GM12873 (cell line): Measurements from ENCODE around the gene BDH2.

ENCODE experiments used
- TF ChIP-seq, protein P1 (sequence below): IDR thresholded peaks from 2 replicates; pipeline ENCODE4 v1.5.1; 2012; ENCODE audit warnings: low read depth, mild to moderate bottlenecking, moderate library complexity, low read length, control low read depth; ENCODE audit not compliant: insufficient read depth; ENCODE audit errors: missing control alignments

BDH2 gene

GRCh38 chr4:103085555-103086196 lies 14.0 kb downstream of the BDH2 start:
- TF ChIP-seq, protein P1, sequence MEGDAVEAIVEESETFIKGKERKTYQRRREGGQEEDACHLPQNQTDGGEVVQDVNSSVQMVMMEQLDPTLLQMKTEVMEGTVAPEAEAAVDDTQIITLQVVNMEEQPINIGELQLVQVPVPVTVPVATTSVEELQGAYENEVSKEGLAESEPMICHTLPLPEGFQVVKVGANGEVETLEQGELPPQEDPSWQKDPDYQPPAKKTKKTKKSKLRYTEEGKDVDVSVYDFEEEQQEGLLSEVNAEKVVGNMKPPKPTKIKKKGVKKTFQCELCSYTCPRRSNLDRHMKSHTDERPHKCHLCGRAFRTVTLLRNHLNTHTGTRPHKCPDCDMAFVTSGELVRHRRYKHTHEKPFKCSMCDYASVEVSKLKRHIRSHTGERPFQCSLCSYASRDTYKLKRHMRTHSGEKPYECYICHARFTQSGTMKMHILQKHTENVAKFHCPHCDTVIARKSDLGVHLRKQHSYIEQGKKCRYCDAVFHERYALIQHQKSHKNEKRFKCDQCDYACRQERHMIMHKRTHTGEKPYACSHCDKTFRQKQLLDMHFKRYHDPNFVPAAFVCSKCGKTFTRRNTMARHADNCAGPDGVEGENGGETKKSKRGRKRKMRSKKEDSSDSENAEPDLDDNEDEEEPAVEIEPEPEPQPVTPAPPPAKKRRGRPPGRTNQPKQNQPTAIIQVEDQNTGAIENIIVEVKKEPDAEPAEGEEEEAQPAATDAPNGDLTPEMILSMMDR = no peak

- TF ChIP-seq, protein P1 = no peak
These were observed 20.0 kb downstream of the BDH2 start for GRCh38 chr4:103079621-103080020.

DNA sequence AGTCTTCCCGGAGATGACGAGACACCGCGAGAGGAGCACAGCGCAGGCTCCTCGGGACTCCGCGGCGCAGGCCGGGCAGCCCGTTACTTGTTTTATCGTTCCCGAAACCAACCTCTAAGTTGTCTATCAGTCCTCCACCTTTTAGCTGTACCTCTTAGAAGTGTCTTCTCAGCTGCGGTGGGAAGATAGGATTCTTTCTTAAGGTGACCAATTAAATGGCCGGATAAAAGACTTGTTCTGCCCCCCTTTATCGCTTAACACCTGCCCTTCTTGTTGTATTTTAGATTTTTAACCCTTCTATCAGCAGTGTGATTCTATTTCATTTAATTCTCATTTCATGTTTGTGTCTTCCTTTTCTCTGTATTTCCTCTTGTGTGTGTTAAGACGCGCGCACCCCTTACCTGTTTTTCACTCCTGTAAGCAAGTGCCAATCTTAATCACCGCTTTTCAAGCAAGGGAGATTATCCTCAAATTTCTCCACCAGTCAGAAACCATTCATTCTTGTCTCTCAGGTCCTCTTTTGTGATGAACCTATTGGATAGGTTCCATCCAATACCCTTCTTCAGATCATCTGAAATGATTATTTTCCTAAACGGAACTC lies 22.8 kb downstream of the BDH2 start, which contains the start of gene SLC9B2:
TSS of gene SLC9B2 (minus strand) at position 15 of the 601 bp plus-strand sequence. CDS start 9,211 bp downstream, outside the sequence.
- TF ChIP-seq, protein P1 = no peak

DNA sequence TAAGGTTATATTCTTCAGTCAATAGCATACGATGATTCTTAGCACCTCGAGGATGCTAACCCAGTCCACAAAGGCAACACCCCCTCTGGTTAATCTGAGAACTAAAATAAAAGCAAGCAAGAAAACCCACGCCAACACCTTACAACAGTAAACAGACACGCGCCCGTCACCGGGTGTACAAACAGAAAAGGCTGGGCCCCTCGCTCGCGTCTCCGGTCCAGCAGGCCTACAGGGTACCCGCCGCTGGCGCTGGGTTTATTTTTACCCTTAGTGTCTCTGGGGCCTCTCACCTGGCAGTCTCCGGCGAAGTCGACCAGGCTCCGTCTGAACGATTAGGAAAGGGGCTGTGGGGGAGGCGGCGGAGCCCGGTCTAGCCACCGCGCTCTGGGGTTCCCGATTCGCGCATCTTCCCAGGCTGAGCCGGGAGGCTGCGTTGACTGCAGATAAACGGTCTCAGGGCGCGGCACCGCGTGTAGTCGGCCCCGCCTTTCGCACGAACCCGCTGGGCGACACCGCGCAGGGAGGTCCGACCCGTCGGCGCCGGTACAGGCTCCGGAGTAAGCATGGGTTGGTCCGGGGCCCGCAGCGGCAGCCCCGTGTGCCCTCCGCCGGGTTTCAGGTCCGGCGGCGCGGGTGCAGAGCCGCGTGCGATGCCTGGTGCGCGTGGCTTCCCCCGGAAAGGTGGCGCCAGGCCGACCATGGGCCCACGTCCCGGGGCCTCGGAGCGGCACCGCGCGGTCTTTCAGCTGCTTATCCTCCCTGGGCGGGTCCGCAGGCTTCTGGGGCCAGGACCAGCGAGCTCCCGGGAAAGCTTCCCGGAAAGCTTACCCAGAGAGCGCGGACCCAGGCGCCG lies 23.5 kb downstream of the BDH2 start:
- TF ChIP-seq, protein P1 = peak; percentile 11

DNA sequence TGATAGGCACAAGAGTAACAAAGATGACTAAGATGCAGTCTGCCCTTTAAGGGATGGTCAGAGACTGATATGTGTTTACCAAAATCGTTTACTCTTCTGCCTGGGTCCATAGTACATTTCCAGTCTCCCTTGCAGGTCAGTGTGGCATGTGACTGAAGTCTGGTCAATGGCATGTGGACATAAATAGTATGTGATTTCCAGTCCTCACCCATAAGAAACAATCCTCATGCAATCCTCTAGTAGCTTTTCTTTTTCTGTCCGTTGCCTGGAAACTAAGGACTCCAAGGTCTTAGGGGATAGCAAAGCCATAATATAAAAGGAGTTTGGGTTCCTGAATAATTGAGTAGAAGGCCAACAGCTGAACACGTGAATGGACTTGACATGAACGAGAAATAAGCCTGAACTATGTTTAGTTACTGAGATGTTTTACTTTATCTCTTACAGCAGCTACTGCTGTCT lies 24.2 kb downstream of the BDH2 start:
- TF ChIP-seq, protein P1 = no peak

- TF ChIP-seq, protein P1 = no peak
These were observed 24.7 kb downstream of the BDH2 start for GRCh38 chr4:103074744-103075434.
